ENCODE data around the gene PLPP1.

DNA sequence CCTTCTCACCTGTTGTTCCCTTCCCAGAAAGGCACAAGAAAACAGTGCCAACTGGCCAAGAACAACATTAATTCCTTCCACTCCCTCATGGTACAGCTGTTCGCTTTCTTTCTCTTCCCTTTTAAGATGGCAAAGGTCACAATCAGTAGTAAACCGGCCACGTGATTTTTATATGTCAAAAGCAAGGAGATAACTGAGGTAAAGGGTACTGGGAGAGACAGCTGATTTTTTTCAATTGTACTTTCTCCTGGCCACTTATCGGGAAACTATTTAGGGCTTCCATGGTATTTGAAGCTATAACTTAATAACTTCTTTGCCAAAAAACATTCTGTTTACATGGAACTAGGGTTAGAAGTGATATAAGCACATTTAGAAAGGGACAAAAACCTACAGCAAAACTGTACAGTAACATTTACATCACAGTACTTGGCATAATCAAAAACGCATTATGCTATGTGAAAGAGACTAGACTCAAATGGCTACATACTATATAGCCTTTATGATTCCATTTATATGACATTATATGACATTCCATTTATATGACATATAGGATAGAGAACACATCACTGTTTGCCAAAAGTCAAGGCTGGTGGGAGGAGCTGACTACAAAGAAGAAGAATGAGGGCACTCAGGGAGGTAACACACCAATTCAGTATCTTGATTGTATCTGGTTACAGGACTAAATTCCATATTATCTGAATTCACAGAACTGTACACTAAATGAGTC lies 24.8 kb downstream of the PLPP1 start:
- TF ChIP-seq EZH2 (IDR thresholded peaks at IDR 0.05; ENCODE audit: insufficient read depth, poor library complexity, severe bottlenecking) (no peak), EZH2phosphoT487 (IDR thresholded peaks at IDR 0.05; ENCODE audit: insufficient read depth, low read depth) (no peak)

All from GM23248 (cell line).